HCT116 (cell line): ENCODE results near the gene LAMA4. TPM values are rescaled to one million over a fixed set of nuclear protein-coding genes. Genes with fewer than 3 reads are reported as not detected.

Experiments
- ATAC-seq: fragments of 200-7000 bp; cut with Tn5 transposase; 2 replicates; pipeline ENCODE4 v1.9.1; 2020; ENCODE audit warnings: mild to moderate bottlenecking, moderate library complexity
- BruUV-seq: library from RNA; stranded (reverse); fragments of 400-500 nt; replicated peaks from 2 replicates; lab custom pipeline; 2021; lab: Mats Ljungman, UMichigan
- CTCF ChIA-PET: fragments of 300-600 bp; sonication (Branson Sonifier 250); formaldehyde crosslinking; loops from one replicate; lab custom pipeline; 2021; ENCODE audit warnings: antibody characterized with exemption; lab: Charles Lee
- POLR2A ChIA-PET: fragments of 300-600, 350-600 bp; sonication (Branson Sonifier 250); formaldehyde crosslinking; loops from one replicate; lab custom pipeline; 2021; ENCODE audit warnings: antibody characterized with exemption; lab: Charles Lee
- RAD21 ChIA-PET, 2 experiments: fragments of 300-600 bp; sonication (Branson Sonifier 250); formaldehyde crosslinking; loops; one replicate each; lab custom pipeline; 2023; ENCODE audit warnings: low total read pairs in 2 of 2; ENCODE audit not compliant: uncharacterized antibody in 2 of 2, unreplicated experiment in 2 of 2, low non-redundant PET in 1 of 2; lab: Charles Lee
- DNase-seq: peaks from one replicate; pipeline ENCODE4 v3.0.0-alpha.2; 2010; ENCODE audit warnings: low read depth, low spot score
- H2AFZ ChIP-seq: fragments of 200-600 bp; shearing (Covaris generic), sonication (generic); 2 replicates; pipeline ENCODE4 v1.6.1; 2017; ENCODE audit warnings: low read depth, mixed run types, mixed read lengths, antibody characterized with exemption, low read length; ENCODE audit not compliant: poor library complexity, severe bottlenecking
- H3K27ac ChIP-seq: 2 replicates; pipeline ENCODE4 v1.5.1; 2012; ENCODE audit warnings: low read depth, low read length
- H3K27me3 ChIP-seq: fragments of 200-600 bp; sonication (generic); 2 replicates; pipeline ENCODE4 v1.6.1; 2016; ENCODE audit warnings: mixed run types, low read length, mixed read lengths; ENCODE audit not compliant: insufficient read depth
- H3K36me3 ChIP-seq, 2 experiments: fragments of 200-500 bp in 1 of 2; fragments of 200-600 bp in 1 of 2; sonication (Bioruptor generic) in 1 of 2; sonication (generic) in 1 of 2; 2 replicates each; pipeline versions ENCODE4 v1.5.1 to v1.6.1; 2014 to 2016; ENCODE audit warnings: low read length in 2 of 2, inconsistent platforms in 1 of 2, mixed read lengths in 1 of 2, mixed run types in 1 of 2; ENCODE audit not compliant: insufficient read depth in 2 of 2, control insufficient read depth in 1 of 2
- H3K4me1 ChIP-seq, 2 experiments: fragments of 200-600 bp in 1 of 2; sonication (generic) in 1 of 2; 2 replicates each; pipeline versions ENCODE4 v1.5.1 to v1.6.1; 2012 to 2017; ENCODE audit warnings: low read length in 2 of 2, inconsistent platforms in 1 of 2, mild to moderate bottlenecking in 1 of 2, mixed read lengths in 1 of 2, mixed run types in 1 of 2, moderate library complexity in 1 of 2; ENCODE audit not compliant: insufficient read depth in 2 of 2, control insufficient read depth in 1 of 2
- H3K4me2 ChIP-seq: fragments of 200-600 bp; sonication (generic); 2 replicates; pipeline ENCODE4 v1.6.1; 2017; ENCODE audit warnings: mixed run types, low read length, mixed read lengths
- H3K4me3 ChIP-seq, 2 experiments: fragments of 200-600 bp in 1 of 2; sonication (generic) in 1 of 2; replicated peaks in 1 of 2; 2 replicates each; pipeline ENCODE4 v1.5.1; 2011 to 2016; ENCODE audit warnings: low read length in 2 of 2, control low read depth in 1 of 2, low read depth in 1 of 2, mild to moderate bottlenecking in 1 of 2, mixed read lengths in 1 of 2, mixed run types in 1 of 2
- H3K79me2 ChIP-seq: fragments of 200-600 bp; sonication (generic); 2 replicates; pipeline ENCODE4 v1.6.1; 2017; ENCODE audit warnings: mild to moderate bottlenecking, mixed run types, low read length, moderate library complexity, mixed read lengths; ENCODE audit not compliant: insufficient read depth
- H3K9ac ChIP-seq: fragments of 200-600 bp; sonication (generic); 2 replicates; pipeline ENCODE4 v1.6.1; 2016; ENCODE audit warnings: low read length, mixed read lengths
- H3K9me2 ChIP-seq: fragments of 200-600 bp; sonication (generic), shearing (Covaris generic); 2 replicates; pipeline ENCODE4 v1.6.1; 2017; ENCODE audit warnings: mixed run types, mild to moderate bottlenecking, moderate library complexity; ENCODE audit not compliant: insufficient read depth
- H3K9me3 ChIP-seq, 2 experiments: fragments of 200-500 bp in 1 of 2; fragments of 200-600 bp in 1 of 2; sonication (Bioruptor generic) in 1 of 2; sonication (generic) in 1 of 2; 2 replicates each; pipeline ENCODE4 v1.6.1; 2014 to 2017; ENCODE audit warnings: low read length in 2 of 2, mixed read lengths in 2 of 2, inconsistent platforms in 1 of 2, low read depth in 1 of 2, mild to moderate bottlenecking in 1 of 2, mixed run types in 1 of 2, moderate library complexity in 1 of 2; ENCODE audit not compliant: control insufficient read depth in 1 of 2, insufficient read depth in 1 of 2
- H4K20me1 ChIP-seq: fragments of 200-600 bp; sonication (generic), shearing (Covaris generic); 2 replicates; pipeline ENCODE4 v1.6.1; 2017; ENCODE audit warnings: mixed run types, mild to moderate bottlenecking, moderate library complexity; ENCODE audit not compliant: insufficient read depth
- ATF3 ChIP-seq: IDR thresholded peaks from 2 replicates; pipeline ENCODE4 v1.6.1; 2012
- CBX3 ChIP-seq: IDR thresholded peaks from 2 replicates; pipeline ENCODE4 v1.6.1; 2012; ENCODE audit warnings: low read depth
- CEBPB ChIP-seq: IDR thresholded peaks from 2 replicates; pipeline ENCODE4 v1.6.1; 2012; ENCODE audit warnings: low read depth
- CTCF ChIP-seq, 3 experiments: fragments of 200-600 bp in 1 of 3; sonication (generic) in 1 of 3; IDR thresholded peaks in 2 of 3; conservative IDR thresholded peaks in 1 of 3; 2 replicates each; pipeline ENCODE4 v1.5.1; 2012 to 2017; ENCODE audit warnings: low read depth in 2 of 3, low read length in 2 of 3, antibody characterized with exemption in 1 of 3, borderline replicate concordance in 1 of 3, control low read depth in 1 of 3, mild to moderate bottlenecking in 1 of 3, mixed read lengths in 1 of 3, mixed run types in 1 of 3, moderate library complexity in 1 of 3; ENCODE audit not compliant: insufficient read depth in 1 of 3
- EGR1 ChIP-seq: IDR thresholded peaks from 2 replicates; pipeline ENCODE4 v1.6.1; 2012; ENCODE audit warnings: low read depth
- ELF1 ChIP-seq: IDR thresholded peaks from 2 replicates; pipeline ENCODE4 v1.6.1; 2012; ENCODE audit warnings: low read depth, borderline replicate concordance
- EZH2phosphoT487 ChIP-seq: fragments of 200-600 bp; IDR thresholded peaks from 2 replicates; pipeline ENCODE4 v1.6.1; 2018; ENCODE audit warnings: antibody characterized with exemption, borderline replicate concordance
- FOSL1 ChIP-seq: IDR thresholded peaks from 2 replicates; pipeline ENCODE4 v1.6.1; 2012; ENCODE audit warnings: low read depth
- JUND ChIP-seq: IDR thresholded peaks from 2 replicates; pipeline ENCODE4 v1.6.1; 2012
- POLR2AphosphoS5 ChIP-seq: IDR thresholded peaks from 2 replicates; pipeline ENCODE4 v1.6.1; 2011; ENCODE audit warnings: mild to moderate bottlenecking, low read depth, low read length, moderate library complexity
- REST ChIP-seq: IDR thresholded peaks from 2 replicates; pipeline ENCODE4 v1.6.1; 2012; ENCODE audit warnings: low read depth
- SP1 ChIP-seq: IDR thresholded peaks from 2 replicates; pipeline ENCODE4 v1.6.1; 2012; ENCODE audit warnings: low read depth
- SRF ChIP-seq: IDR thresholded peaks from 2 replicates; pipeline ENCODE4 v1.6.1; 2012; ENCODE audit warnings: low read depth
- YY1 ChIP-seq: IDR thresholded peaks from 2 replicates; pipeline ENCODE4 v1.6.1; 2011; ENCODE audit warnings: low read length, low read depth, moderate library complexity, mild to moderate bottlenecking; ENCODE audit not compliant: insufficient replicate concordance; ENCODE audit errors: extremely low read depth
- ZBTB33 ChIP-seq: IDR thresholded peaks from 2 replicates; pipeline ENCODE4 v1.6.1; 2011; ENCODE audit warnings: mild to moderate bottlenecking, low read length, moderate library complexity; ENCODE audit not compliant: insufficient replicate concordance; ENCODE audit errors: extremely low read depth
- ZFX ChIP-seq: fragments of 450-650 bp; IDR thresholded peaks from 2 replicates; pipeline ENCODE4 v1.6.1; 2017
- intact Hi-C: fragments of 100-400 bp; cut with micrococcal nuclease; formaldehyde crosslinking; loops from 2 replicates; pipeline ENCODE4 v1.10.0; 2022
- total RNA-seq: library from RNA; stranded (reverse); gene quantifications from one replicate; pipeline ENCODE4 v1.2.1, GENCODE V29; 2021; ENCODE audit not compliant: unreplicated experiment

Gene LAMA4
- total RNA-seq, 1 experiment from 2014 or later, result 2.2 TPM

- H3K27ac ChIP-seq, result no peak overlapping the region
- BruUV-seq, result no TSS peak
- ATAC-seq (no peak), DNase-seq (no peak)
- H3K4me2 ChIP-seq, result no peak overlapping the region
- RAD21 ChIA-PET, result no interaction called here
- TF ChIP-seq EGR1 (no peak), FOSL1 (no peak), ZFX (no peak), JUND (no peak), ZBTB33 (no peak), CBX3 (no peak), ELF1 (no peak), YY1 (no peak), SRF (no peak), ATF3 (no peak), SP1 (no peak), POLR2AphosphoS5 (no peak), REST (no peak), CEBPB (no peak), CTCF (IDR thresholded peaks at IDR 0.05 in 2 of 3, conservative IDR thresholded peaks at IDR 0.05 in 1 of 3; ENCODE audit: borderline replicate concordance in 1 of 3, insufficient read depth in 1 of 3, low read depth in 2 of 3, low read length in 2 of 3) (no peak), EZH2phosphoT487 (no peak)
- H4K20me1 ChIP-seq, result no peaks in the 10 kb centered on the region
- H3K4me1 ChIP-seq, result no peaks in the 10 kb centered on the region
- H3K79me2 ChIP-seq, result no peaks in the 10 kb centered on the region
- H3K4me3 ChIP-seq, result no peak overlapping the region
- H3K36me3 ChIP-seq, result no peaks in the 10 kb centered on the region
- CTCF ChIA-PET, result no interaction called here
- H3K27me3 ChIP-seq, result no peaks in the 10 kb centered on the region
- no peak overlapping the region for H3K9ac ChIP-seq
- no peak overlapping the region for H2AFZ ChIP-seq
- no peaks in the 10 kb centered on the region for H3K9me3 ChIP-seq
- intact Hi-C loops, result no loop called here
- POLR2A ChIA-PET, result no interaction called here
- H3K9me2 ChIP-seq, result no peaks in the 10 kb centered on the region; the same call in 1 of the 2 replicates
Measured at GRCh38 chr6:112190164-112190563, 64.2 kb downstream of the LAMA4 start.
